HEK293T (cell line): ENCODE data around the gene TRIM28.

Experiments
- CTCF ChIA-PET: fragments of 350-600 bp; formaldehyde crosslinking; extraction: SDS; loops from one replicate; lab custom pipeline; 2021; ENCODE audit warnings: antibody characterized with exemption, inconsistent platforms; lab: Yijun Ruan, JAX
- POLR2A ChIA-PET: fragments of 350-600 bp; formaldehyde crosslinking; extraction: SDS; loops from one replicate; lab custom pipeline; 2020; ENCODE audit warnings: antibody characterized with exemption, inconsistent platforms; lab: Yijun Ruan, JAX
- DNase-seq: peaks from one replicate; pipeline ENCODE4 v3.0.0; 2012; ENCODE audit warnings: mixed read lengths; ENCODE audit errors: extremely low spot score
- ARNT ChIP-seq: fragments of 450-650 bp; IDR thresholded peaks from 2 replicates; pipeline ENCODE4 v1.6.1; 2017; ENCODE audit warnings: mild to moderate bottlenecking
- BHLHE40 ChIP-seq: fragments of 450-650 bp; IDR thresholded peaks from 2 replicates; pipeline ENCODE4 v1.6.1; 2016; ENCODE audit warnings: mild to moderate bottlenecking, moderate library complexity, borderline replicate concordance
- CTBP1 ChIP-seq: fragments of 450-650 bp; IDR thresholded peaks from 2 replicates; pipeline ENCODE4 v1.6.1; 2016; ENCODE audit warnings: borderline replicate concordance
- ELF4 ChIP-seq: fragments of 450-650 bp; IDR thresholded peaks from 2 replicates; pipeline ENCODE4 v1.6.1; 2017; ENCODE audit warnings: antibody characterized with exemption
- FOXA1 ChIP-seq: fragments of 450-650 bp; IDR thresholded peaks from 2 replicates; pipeline ENCODE4 v1.6.1; 2016; ENCODE audit warnings: mild to moderate bottlenecking
- FOXK2 ChIP-seq: fragments of 450-650 bp; IDR thresholded peaks from 2 replicates; pipeline ENCODE4 v1.6.1; 2016; ENCODE audit warnings: mild to moderate bottlenecking
- FOXM1 ChIP-seq: fragments of 450-650 bp; IDR thresholded peaks from 2 replicates; pipeline ENCODE4 v1.6.1; 2017; ENCODE audit warnings: mild to moderate bottlenecking, borderline replicate concordance
- HDGF ChIP-seq: fragments of 450-650 bp; IDR thresholded peaks from 2 replicates; pipeline ENCODE4 v1.6.1; 2017; ENCODE audit warnings: antibody characterized with exemption, borderline replicate concordance
- L3MBTL2 ChIP-seq: fragments of 450-650 bp; conservative IDR thresholded peaks from 2 replicates; pipeline ENCODE4 v1.6.1; 2016; ENCODE audit warnings: mild to moderate bottlenecking
- LEF1 ChIP-seq: fragments of 450-650 bp; IDR thresholded peaks from 2 replicates; pipeline ENCODE4 v1.6.1; 2017; ENCODE audit warnings: mild to moderate bottlenecking, borderline replicate concordance
- NFRKB ChIP-seq: fragments of 450-650 bp; IDR thresholded peaks from 2 replicates; pipeline ENCODE4 v1.6.1; 2016; ENCODE audit warnings: mild to moderate bottlenecking, moderate library complexity
- SP1 ChIP-seq: fragments of 450-650 bp; IDR thresholded peaks from 2 replicates; pipeline ENCODE4 v1.6.1; 2017
- SUZ12 ChIP-seq: fragments of 450-650 bp; IDR thresholded peaks from 2 replicates; pipeline ENCODE4 v1.6.1; 2016; ENCODE audit warnings: mild to moderate bottlenecking
- TARDBP ChIP-seq: fragments of 450-650 bp; IDR thresholded peaks from 2 replicates; pipeline ENCODE4 v1.6.1; 2016
- ZNF384 ChIP-seq: fragments of 450-650 bp; IDR thresholded peaks from 2 replicates; pipeline ENCODE4 v1.6.1; 2016
- TF ChIP-seq, protein P1 (sequence below): fragments of 450-650 bp; IDR thresholded peaks from 2 replicates; pipeline ENCODE4 v1.6.1; 2016

Gene TRIM28

DNA sequence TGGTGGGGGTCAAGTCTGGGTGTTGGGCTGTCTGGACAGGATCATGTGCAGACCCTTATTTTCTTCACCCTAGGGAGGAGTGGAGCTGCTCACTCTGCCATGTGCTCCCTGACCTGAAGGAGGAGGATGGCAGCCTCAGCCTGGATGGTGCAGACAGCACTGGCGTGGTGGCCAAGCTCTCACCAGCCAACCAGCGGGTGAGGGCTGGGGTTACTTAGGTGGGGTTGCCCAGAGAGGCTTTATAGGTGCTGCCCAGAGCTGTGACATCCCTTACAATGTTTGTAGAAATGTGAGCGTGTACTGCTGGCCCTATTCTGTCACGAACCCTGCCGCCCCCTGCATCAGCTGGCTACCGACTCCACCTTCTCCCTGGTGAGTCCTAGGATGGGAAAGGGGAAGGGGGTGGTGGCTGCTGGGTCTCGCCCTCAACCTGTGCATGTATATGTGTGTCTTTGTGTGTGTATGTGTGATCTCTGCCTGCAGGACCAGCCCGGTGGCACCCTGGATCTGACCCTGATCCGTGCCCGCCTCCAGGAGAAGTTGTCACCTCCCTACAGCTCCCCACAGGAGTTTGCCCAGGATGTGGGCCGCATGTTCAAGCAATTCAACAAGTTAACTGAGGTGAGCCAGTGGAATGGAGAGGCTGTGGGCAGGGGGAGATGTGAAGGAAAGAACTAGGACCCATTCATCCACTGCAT is 5.9 kb downstream of the TRIM28 start:
- no peak for DNase-seq
- ChIA-PET CTCF (no interaction called here), POLR2A (interaction anchor here (0.8 to 1.2 kb wide), 3 partner anchors 8 to 30 kb away, joined by 3 to 5 read pairs (median 4); partner anchors contain the start of genes UBE2M and ZBTB45)
- TF ChIP-seq LEF1 (no peak), ARNT (no peak), TARDBP (no peak), ELF4 (no peak), SP1 (no peak), CTBP1 (no peak), ZNF384 (no peak), BHLHE40 (no peak), NFRKB (no peak), HDGF (no peak), FOXA1 (no peak), FOXK2 (no peak), SUZ12 (no peak), L3MBTL2 (no peak)
- TF ChIP-seq, protein P1, sequence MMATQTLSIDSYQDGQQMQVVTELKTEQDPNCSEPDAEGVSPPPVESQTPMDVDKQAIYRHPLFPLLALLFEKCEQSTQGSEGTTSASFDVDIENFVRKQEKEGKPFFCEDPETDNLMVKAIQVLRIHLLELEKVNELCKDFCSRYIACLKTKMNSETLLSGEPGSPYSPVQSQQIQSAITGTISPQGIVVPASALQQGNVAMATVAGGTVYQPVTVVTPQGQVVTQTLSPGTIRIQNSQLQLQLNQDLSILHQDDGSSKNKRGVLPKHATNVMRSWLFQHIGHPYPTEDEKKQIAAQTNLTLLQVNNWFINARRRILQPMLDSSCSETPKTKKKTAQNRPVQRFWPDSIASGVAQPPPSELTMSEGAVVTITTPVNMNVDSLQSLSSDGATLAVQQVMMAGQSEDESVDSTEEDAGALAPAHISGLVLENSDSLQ: no peak

DNA sequence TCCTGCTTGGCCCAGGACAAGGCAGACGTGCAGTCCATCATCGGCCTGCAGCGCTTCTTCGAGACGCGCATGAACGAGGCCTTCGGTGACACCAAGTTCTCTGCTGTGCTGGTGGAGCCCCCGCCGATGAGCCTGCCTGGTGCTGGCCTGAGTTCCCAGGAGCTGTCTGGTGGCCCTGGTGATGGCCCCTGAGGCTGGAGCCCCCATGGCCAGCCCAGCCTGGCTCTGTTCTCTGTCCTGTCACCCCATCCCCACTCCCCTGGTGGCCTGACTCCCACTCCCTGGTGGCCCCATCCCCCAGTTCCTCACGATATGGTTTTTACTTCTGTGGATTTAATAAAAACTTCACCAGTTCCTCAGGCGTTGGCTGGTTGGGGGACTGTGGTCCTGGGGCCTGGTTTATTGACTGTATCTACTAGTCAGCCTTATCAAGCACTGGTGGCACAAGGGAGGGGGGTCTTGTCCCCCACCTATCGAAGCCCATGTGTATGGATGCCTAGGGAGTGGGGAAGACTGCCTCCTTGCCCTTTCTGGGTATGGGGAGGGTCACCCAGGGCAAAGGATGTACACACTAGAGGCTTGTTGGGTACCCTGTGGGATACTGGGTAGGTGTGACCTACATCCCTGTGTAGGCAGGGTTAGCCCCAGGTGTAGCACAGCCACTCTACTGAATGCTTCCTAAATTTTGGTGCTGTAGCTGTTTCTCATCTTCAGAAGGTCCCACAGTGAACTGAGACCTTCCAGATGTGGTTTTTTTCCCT is 6.7 kb downstream of the TRIM28 start:
- ChIA-PET CTCF (no interaction called here), POLR2A (interaction anchor here (0.9 to 1.2 kb wide), 3 partner anchors 9 to 25 kb away, joined by 3 to 4 read pairs (median 3); no protein-coding TSS in a partner anchor)
- no peak for TF ChIP-seq ELF4
- TF ChIP-seq SP1: no peak
- TF ChIP-seq, protein P1: no peak
- TF ChIP-seq BHLHE40: no peak
- TF ChIP-seq TARDBP: no peak
- TF ChIP-seq SUZ12: no peak
- no peak for TF ChIP-seq FOXA1
- TF ChIP-seq ARNT: no peak
- no peak for DNase-seq

DNA sequence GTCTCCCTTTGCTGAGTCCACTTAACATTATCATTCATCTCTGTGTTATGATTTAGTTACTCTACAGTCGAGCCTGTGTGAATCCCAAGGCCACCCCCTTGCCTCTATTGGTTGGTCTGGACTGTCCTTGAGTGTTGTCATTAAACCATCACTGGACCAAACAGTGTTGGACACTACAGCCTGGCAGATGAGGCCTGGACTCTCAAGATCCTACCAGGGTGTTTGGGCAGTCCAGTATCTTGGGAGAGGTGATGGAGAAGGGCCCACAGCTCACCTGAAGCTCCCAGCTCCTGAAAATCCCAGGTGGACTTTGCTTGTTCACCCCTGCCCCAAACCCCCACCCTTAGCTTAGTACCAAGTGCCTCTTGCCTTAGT is 7.2 kb downstream of the TRIM28 start:
- no peak for DNase-seq
- CTCF ChIA-PET: no interaction called here
- POLR2A ChIA-PET: interaction anchor here (0.9 to 1.2 kb wide), 4 partner anchors 9 to 31 kb away, joined by 3 to 4 read pairs (median 3); partner anchors contain the start of gene ZBTB45
- TF ChIP-seq HDGF (no peak), SUZ12 (no peak), CTBP1 (no peak), ARNT (no peak), SP1 (no peak), ELF4 (no peak), LEF1 (no peak), TARDBP (no peak), ZNF384 (no peak), FOXA1 (no peak), BHLHE40 (no peak), FOXM1 (no peak), L3MBTL2 (no peak)
- TF ChIP-seq, protein P1: no peak

DNA sequence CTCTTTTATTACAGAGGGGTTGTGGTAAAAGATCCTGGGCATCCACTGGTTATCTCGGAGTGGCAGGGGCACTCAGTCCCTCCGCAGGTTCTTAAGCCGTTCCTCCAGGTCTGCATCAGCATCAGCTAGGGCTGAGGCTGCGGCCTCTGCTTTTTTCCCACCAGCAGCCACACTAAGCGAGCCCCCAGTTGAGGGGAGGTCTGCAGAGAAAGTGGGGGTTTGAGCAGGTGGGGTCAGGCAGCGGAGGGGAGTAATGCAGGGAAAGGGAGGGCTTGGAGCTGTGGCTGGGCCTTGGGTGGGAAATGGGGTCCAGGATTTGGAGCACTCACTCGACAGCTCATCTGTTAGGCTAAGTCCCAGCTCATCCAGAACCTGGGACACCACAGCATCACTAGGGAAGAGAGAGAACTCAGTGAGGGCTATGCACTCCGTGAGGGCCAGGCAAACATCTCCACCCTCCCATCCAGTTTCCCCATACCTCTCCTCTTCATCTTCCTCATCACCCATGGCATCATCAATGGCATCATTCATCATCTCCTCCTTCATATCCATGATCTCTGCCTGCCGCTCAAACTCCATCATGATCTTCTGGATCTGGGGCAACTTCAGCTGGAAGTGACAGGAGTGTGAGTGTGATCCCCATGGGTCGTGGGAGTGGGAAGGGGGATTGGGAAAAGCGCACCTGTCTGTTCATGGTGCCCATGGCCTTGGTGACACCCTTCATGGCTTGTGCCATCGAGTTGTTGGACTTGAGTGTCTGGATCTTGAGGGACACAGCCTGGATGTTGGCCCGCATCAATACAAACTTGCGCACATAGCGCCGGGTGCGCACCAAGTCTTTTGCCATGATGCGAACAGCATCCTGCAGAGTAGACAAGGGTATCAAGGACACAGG is 8.0 kb downstream of the TRIM28 start:
- CTCF ChIA-PET: no interaction called here
- POLR2A ChIA-PET: interaction anchor here (0.7 to 3.8 kb wide), 7 partner anchors 7 to 32 kb away, joined by 3 to 66 read pairs (median 3); partner anchors contain the start of genes TRIM28 and ZBTB45
- no peak for TF ChIP-seq NFRKB
- no peak for TF ChIP-seq ARNT
- no peak for TF ChIP-seq ELF4
- TF ChIP-seq CTBP1: no peak
- DNase-seq: no peak

DNA sequence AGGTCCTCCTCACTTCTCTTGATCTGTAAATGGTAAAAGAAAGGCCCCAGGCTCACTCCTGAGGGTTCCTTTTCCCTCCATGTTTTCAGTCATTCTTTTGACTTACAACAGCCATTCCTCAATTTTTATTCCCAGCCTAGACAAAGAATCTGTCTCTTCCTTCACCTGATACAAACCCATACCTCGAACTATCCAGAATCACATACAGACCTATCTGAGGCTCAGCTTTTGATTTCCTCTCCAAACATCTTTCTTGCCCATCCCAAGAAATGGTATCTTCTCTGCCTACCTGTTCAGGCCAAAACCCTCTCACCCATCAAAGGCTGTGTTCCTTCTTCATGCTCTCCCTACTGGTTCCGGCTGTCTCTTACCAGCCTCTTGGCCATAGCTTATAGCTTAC is 8.8 kb downstream of the TRIM28 start:
- TF ChIP-seq ELF4: no peak
- no peak for TF ChIP-seq TARDBP
- no peak for TF ChIP-seq HDGF
- no peak for TF ChIP-seq FOXA1
- no peak for TF ChIP-seq SP1
- no peak for TF ChIP-seq ZNF384
- TF ChIP-seq, protein P1: no peak
- no peak for TF ChIP-seq L3MBTL2
- TF ChIP-seq SUZ12: no peak
- no peak for DNase-seq
- ChIA-PET POLR2A (interaction anchor here (3.7 to 3.8 kb wide), 2 partner anchors 8 to 33 kb away, joined by 39 to 66 read pairs; partner anchors contain the start of genes TRIM28 and ZBTB45), CTCF (interaction anchor here (0.8 kb wide), 1 partner anchor 28 kb away, joined by 3 read pairs; no protein-coding TSS in a partner anchor)
